Globus pallidus (tissue), 1 donor: ENCODE data around the gene ZNF546.
A peak's percentile ranks its signal among the peaks of the same experiment; 100 is the strongest.
"Not testable (repeated sequence)": the region's sequence is repeated elsewhere in the genome, so short reads cannot be mapped to it uniquely, and the experiment has no call there.

Source experiments
- DNase-seq: peaks from one replicate; pipeline ENCODE4 v3.0.0-alpha.2; 2015; ENCODE audit warnings: low spot score

ZNF546 gene

DNA sequence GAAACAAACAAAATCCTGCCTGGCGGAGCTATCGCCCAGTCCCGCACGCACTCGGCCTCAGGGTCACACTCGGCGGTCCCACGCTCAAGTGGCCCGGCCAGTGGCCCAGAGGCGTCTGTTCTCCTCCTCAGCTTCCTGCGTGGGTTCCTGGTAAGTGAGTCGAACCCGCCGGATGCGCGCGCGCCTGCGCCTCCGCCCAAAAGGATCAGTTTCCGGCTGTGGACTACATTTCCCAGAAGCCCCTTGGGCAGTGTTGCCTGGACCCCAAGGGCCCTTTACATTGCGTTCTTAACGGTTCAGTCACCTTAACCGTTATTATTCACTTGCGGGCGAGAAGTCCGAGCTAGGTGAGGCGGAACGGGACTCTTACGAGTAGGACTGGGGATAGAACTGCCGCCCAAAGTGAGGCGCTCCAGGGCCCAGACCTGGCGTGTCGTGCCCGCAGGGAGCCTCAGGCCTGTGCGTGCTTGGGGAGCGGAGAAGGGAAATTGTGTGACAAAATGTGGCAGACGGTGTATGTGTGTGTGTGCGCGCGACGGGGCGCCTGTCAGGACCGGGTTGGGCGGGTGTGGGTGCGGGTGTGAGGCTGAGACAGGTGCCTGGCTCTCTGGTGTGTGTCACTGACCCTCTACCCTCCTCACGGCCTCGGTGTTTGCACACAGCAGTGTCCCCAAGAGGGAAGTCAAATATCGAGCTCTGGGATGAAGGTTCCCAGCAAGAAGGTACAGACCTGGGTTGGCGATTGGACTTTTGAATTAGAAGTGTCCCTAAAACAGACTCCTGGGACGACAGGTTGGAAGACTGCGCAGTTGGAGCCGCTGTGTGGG lies at the start of gene ZNF546:
ZNF546 (plus strand) TSS at position 250 of the 827 bp plus-strand sequence. CDS start 1,267 bp downstream, outside the sequence.
- peak; percentile 88 for DNase-seq

DNA sequence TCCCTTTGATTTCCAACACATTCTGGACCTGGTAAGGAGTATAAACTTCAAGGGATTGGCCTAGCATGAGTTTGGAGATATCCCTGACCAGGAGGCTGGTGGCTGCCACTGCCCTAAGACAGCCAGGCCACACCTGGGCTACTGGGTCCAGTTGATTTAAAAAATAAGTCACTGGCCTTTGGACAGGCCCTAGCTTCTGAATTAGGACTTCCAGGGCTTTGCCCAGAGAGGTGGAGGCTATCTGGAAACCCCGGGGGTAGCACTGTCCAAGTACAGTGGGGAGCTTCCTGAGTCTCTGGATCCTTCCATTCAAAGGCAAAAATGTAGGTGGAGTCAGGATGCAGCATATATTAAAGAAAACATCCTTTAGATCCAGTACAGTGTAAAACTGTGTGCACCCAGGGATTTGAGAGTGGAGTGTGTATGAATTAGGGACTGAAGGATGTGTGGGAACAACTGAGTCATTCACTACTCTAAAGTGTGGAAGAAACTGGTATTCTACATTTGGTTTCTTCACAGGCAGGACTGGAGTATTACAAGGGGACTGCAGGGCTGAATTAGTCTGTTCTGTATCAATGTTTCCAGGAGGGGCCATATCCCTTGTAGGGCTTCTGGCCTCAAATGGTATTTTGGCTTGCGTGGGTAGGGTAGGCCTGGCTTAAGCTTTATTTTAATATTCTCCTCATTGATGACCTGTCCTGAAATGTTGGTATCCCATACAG lies 47.7 kb upstream of the ZNF546 start:
- DNase-seq: no peak

DNA sequence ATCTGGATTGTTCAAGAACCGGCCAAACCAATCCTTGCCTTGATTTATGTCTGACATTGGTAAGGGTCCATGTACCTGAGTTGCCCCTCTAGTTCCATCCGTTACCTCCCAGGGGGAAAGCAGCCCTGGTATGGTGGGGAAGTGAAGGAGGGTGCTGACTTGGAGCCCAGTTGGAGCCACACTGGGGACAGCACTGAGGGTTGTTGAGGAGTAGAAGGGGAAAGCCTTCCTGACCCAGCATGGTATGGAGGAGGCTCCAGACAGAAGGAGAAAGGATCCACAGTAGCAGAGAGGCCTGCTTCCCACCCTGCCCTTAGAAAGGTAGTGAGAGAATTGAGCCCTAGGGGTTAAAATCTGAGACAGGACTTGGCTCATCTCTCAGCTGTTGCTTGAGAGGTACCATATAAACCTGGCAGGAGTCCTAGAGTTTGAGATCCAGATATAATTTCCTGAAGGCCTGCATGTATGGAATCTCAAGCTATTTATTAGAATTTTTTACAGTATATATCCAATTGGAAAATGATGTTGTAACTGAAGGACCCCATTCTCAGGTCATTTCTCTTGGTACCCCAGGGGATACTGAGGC lies 45.7 kb upstream of the ZNF546 start:
- no peak for DNase-seq

DNA sequence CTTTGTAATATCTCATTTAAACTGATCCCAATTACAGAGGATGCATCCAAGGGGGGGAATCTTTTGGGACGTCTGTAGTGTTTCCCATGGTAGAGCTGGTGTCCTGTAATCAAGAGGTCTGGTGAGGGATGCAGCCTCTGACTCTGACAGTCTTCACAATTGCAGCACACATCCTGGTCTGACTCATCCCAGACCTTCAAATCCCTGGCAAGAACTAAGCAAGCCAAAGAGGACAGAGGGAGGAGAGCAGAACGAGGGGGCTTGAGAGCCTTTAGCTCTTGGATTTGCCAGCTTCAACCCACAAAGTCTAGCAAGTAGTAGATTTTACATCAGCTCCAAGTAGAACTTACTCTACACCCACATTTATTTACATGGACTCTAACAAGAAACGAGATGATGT lies 45.2 kb upstream of the ZNF546 start:
- no peak for DNase-seq

DNA sequence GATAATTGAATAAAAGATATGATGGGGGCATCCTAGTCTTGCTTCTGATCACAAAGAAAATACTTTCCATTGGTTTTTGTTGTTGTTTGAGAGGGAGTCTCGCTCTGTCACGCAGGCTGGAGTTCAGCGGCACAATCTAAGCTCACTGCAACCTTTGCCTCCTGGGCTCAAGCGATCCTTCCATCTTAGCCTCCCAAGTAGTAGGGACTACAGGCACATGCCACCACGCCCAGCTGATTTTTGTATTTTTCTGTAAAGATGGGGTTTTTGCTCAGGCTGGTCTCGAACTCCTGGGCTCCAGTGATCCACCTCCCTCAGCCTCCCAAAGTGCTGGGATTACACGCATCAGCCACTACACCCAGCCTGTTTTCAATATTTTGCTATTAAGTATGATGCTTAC lies 42.9 kb upstream of the ZNF546 start:
- DNase-seq: no peak

DNA sequence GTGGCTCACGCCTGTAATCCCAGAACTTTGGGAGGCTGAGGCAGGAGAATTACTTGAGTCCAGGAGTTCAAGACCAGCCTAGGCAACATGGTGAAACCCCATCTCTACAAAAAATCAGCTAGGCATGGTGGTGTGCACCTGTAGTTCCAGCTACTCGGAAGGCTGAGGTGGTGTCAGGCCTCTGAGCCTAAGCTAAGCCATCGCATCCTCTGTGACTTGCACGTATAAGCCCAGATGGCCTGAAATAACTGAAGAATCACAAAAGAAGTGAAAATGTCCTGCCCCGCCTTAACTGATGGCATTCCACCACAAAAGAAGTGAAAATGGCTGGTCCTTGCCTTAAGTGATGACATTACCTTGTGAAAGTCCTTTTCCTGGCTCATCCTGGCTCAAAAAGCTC lies 39.0 kb upstream of the ZNF546 start:
- not testable (repeated sequence) for DNase-seq

DNA sequence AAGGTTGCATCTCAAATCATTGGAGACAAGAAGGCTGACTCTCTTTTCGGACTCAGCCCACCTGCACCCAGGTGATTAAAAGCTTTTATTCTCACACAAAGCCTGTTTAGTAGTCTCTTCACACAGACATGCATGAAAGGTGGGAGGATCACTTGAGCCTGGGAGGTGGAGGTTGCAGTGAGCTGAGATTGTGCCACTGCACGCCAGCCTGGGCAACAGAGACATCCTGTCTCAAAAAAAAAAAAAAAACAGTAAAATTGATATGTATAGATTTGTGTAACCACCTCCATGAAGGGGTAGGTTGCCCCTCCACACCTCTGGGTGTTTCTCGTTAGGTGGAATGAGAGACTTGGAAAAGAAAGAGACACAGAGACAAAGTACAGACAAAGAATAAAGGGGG lies 37.9 kb upstream of the ZNF546 start:
- not testable (repeated sequence) for DNase-seq

DNA sequence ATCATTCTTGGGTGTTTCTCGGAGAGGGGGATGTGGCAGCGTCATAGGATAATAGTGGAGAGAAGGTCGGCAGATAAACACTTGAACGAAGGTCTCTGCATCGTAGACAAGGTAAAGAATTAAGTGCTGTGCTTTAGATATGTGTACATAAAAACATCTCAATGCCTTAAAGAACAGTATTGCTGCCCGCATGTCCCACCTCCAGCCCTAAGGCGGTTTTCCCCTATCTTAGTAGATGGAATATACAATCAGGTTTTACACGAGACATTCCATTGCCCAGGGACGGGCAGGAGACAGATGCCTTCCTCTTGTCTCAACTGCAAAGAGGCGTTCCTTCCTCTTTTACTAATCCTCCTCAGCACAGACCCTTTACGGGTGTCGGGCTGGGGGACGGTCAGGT lies 37.5 kb upstream of the ZNF546 start:
- not testable (repeated sequence) for DNase-seq

DNA sequence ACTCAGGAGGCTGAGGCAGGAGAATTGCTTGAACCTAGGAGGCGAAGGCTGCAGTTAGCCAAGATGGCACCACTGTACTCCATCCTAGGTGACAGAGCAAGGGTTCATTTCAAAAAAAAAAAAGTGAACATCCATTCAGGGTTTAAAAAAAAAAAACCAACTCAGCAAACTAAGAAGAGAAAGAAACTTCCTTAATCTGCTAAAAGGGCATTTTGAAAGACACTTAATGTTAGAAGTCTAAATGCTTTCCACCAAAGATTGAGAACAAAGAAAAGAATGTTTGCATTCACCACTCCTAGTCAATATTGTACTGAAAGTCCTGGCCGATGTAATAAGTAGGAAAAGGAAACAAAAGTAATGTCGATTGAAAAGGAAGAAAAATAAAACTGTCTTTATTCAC lies 33.0 kb upstream of the ZNF546 start:
- no peak for DNase-seq

DNA sequence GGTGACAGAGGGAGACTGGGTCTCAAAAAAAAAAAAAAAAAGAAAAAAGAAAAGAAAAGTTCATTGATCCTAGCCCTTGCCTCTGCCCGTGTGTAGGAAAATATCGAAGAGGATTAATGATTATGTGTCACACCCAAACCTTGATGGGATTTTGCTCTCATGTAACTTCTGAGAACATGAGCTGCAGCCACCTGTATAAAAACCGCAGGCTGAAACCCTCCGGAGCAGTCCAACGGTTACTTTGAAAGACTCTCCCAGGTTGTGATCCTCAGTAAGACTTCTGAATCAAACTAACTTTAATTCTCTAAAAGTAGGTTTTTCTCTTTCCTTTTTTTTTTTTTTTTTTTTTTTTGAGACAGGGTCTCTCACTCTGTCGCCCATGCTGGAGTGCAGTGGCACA lies 30.2 kb upstream of the ZNF546 start:
- no peak for DNase-seq

DNA sequence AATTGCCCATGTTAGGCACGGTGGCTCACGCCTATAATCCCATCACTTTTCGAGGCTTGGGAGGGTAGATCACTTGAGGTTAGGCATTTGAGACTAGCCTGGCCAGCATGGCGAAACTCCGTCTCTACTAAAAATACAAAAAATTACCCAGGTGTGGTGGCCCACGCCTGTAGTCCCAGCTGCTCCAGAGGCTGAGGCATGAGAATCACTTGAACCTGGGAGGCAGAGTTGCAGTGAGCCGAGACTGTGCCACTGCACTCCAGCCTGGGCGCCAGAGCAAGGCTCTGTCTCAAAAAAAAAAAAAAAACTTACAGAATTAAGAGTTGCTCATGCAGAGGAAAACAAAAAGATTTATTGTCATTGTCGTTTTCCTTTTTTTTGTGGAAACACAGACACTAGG lies 29.3 kb upstream of the ZNF546 start:
- no peak for DNase-seq

DNA sequence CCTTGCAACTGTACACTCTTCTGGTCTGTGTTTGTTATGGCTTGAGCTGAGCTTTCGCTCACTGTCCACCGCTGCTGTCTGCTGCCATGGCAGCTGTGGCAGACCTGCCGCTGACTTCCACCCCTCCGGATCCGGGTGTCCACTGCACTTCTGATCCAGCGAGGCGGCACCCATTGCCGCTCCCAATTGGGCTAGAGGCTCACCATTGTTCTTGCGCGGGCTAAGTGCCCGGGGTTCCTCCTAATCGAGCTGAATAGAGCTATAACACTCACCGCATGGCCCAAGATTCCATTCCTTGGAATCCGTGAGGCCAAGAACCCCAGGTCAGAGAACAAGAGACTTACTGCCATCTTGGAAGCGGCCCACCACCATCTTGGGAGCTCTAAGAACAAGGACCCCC lies 28.1 kb upstream of the ZNF546 start:
- DNase-seq: no peak

DNA sequence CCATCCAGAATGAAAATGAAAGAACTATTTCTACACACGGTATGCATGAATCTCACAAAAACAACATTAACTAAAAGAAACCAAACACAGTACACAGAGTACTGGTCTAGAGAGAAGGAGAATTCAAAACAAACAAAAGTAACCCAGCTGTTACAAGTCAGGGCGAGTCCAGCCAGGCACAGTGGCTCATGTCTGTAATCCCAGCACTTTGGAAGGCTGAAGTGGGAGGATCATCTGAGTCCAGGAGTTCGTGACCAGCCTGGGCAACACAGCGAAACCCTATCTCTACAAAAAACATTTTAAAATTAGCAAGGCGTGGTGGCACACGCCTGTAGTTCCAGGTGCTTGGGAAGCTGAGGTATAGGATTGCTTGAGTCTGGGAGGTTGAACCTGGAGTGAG lies 27.6 kb upstream of the ZNF546 start:
- DNase-seq: no peak

DNA sequence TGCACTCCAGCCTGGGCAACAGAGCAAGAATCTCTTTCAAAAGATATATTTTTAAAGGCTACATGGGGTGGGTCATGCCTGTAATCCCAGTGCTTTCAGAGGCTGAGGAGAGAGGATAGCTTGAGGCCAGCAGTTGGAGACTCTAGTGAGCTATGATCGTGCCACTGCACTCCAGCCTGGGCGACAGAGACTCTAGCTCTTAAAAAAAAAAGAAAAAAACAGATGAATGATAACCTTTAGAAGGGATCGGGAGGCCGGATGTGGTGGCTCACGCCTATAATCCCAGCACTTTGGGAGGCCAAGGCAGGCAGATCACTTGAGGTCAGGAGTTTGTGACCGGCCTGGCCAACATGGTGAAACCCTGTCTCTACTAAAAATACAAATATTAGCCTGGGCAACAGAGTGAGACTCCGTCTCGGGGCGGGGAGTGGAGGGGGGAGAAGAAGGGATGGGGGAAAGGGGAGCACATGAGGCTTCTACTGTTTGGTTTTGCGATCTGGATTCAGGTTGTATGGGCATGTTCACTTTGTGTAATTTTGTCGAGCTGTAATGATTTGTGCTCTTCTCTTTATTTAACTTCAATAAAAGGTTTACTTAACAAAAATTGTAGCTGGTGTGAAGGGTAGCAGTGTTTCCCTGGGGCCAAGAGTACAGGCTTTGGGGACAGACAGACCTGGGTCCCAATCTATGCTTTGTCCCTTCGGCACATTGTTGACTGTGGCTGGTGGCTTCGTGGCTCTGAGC lies 27.0 kb upstream of the ZNF546 start:
- no peak for DNase-seq

DNA sequence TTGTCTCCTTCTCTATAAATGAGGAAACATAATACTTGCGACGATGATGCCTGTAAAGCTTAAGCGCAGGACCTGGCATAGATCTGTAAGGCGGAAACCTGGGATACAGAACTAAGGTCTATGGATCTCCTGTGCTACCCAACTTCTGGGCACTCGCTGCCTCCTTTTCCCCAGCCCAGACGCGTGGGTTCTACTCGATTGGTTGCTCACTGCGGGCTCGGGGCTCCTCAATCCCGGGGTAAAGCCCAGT lies 26.5 kb upstream of the ZNF546 start:
- DNase-seq: no peak

DNA sequence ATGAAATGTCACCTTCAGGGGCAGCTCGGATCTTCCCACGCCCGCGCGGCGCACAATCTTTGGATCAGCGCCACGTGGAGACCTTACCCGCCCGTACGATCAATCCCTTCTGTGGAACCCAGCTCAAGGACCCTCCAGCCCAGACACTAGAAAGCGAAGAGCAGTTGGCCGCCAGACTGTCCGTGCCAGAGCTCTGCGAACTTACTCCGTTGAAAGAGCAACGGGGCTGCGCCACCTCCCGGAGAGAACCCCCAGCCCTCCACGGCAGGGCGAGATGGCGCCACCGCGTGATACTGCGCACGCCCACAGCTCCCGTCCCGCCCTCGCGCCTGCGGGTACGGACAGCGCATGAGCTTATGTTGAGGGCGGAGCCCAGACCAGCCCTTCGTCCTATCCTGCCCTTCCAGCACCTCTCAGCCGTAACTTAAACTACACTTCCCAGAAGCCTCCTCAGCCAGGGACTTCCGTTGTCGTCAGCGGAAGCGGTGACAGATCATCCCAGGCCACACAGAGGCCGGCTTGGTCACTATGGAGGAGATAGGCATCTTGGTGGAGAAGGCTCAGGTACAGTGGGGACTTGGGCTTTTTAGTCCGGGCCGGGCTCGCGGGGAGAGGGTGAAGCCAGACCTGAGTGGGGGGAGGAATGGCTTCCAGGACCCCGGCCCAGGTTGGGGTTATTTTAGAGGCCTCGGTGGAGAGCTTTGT lies 26.0 kb upstream of the ZNF546 start, which contains the start of gene PSMC4:
PSMC4 (plus strand) TSS at position 491 of the 705 bp plus-strand sequence; CDS start at position 529, 38 bp downstream.
- peak; percentile 100 for DNase-seq

DNA sequence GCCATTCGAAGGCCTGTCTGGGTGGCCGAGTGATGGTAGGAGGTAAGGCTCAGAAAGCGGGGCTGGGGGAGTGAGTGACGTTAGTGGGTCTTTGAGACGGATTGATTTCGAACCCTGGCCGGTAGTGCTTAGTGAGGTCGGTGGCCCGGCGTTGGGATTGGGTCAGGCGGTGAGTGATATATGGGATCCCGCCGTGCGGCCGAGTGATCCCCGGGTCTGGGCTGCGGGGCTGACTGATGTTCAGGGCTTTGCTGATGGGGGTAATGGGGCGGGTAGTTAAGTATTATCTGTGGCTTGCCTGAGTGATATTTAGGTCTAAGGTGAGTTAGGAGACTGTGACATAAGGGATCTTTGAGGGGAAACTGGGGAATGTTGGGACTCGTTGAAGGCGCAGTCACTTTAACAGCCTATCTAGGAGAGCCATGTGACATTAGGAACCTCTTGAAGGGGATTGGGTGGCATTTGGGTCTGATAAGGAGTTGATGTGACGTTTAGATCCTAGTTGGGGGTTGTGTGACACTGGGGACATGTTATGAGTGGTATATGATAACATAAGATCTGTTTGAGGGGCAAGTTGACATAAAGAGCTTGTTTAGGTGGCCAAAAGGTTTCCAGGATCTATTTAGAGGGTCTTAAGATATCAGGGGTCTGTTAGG lies 25.4 kb upstream of the ZNF546 start:
- DNase-seq: no peak

DNA sequence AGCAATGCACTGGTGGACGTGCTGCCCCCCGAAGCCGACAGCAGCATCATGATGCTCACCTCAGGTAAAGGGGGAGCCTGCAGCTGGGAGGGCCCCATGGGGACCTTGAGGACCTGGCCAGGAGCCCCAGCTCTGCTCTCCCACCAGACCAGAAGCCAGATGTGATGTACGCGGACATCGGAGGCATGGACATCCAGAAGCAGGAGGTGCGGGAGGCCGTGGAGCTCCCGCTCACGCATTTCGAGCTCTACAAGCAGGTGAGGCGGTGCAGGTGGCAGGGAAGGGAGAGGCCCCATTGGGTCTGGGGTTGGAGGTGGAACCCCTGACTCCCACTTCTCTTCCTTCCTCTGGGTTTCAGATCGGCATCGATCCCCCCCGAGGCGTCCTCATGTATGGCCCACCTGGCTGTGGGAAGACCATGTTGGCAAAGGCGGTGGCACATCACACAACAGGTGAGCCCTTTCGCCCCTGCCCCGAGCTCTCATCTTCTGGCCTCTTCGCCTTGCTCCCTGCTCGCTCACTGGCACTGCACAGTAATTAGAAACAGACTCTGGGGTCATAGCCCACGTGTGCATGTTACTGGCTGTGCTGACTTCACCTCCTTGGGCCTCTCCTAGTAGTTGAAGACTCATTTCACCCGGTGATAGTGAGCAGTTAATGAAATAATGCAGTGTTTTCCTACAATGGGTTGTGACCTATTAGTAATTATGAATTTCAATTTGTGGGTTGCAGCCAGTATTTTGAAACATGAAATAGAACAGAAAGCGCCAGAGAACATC lies 22.3 kb upstream of the ZNF546 start:
- DNase-seq: no peak

DNA sequence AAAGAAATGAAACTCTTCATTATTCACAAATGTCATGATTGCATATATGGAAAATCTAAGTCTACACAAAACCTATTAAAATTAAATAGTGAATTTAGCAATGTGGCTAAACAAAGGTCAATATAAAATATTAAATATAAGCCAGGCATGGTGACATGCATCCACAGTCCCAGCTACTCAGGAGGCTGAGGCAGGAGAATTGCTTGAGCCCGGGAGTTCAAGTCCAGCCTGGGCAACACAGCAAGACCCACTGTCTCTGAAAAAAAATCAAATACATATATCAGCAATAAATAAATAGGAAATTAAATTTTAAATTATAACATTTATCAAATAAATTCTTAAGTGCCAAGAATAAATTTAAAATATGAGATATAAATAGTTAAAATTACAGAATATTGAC lies 14.0 kb upstream of the ZNF546 start:
- DNase-seq: no peak

DNA sequence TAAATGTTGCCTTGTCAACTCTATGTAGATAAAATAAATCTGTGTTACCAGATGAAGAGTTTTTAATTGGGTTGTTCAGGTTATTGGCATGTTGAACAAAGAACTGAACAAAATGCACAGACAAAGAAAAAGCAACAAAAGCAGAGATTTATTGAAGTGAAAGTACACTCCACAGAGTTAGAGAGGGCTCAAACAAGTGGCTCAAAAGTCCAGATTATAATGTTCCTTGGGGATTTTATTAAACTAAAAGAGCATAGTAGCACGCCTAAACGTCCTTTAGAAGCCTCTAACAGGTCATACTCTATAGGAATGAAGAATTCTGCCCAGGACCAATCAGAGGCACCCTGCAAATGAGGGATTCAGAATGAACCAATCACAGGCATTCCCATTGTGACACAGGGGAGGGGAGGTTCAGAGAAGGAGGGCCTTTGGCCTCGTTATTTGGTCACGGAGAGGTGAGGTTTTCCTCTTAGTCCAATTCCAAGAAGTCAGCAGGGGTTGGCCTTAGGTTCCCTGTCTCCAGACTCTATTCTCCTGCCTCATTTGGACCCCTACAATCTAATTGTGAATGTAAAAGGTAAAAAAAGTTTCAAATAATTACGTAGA lies 13.1 kb upstream of the ZNF546 start:
- no peak for DNase-seq
